PC-9 (cell line): Measurements from ENCODE around the gene PKNOX2.

ENCODE experiments used
- EZH2 ChIP-seq: fragments of 200-600 bp; sonication (generic); IDR thresholded peaks from 2 replicates; pipeline ENCODE4 v1.8.0; 2017; ENCODE audit warnings: antibody characterized with exemption, low read depth
- TF ChIP-seq, protein P1 (sequence below): fragments of 200-600 bp; sonication (generic); conservative IDR thresholded peaks from 2 replicates; pipeline ENCODE4 v1.6.1; 2017; ENCODE audit warnings: mixed run types, antibody characterized with exemption, mild to moderate bottlenecking, moderate library complexity

DNA sequence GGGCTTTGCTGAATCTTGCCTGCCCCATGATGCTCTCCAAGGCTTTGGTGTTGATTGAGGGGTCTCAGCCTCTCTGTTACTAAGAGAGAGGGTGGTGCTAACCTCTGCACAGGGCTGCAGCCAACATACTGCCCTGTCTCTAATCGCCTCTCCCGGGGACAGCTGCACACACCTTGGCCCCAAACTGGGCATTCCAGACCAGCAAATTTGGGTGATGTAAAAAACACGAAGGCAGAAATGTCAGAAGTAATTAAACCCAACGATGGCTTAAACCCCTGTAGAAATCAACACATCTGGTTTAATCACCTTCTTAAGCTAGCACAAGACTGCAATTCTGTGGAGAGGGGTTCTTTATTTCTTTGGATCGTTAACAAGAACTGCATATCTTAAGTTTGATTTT is 215.0 kb downstream of the PKNOX2 start:
- TF ChIP-seq, protein P1, sequence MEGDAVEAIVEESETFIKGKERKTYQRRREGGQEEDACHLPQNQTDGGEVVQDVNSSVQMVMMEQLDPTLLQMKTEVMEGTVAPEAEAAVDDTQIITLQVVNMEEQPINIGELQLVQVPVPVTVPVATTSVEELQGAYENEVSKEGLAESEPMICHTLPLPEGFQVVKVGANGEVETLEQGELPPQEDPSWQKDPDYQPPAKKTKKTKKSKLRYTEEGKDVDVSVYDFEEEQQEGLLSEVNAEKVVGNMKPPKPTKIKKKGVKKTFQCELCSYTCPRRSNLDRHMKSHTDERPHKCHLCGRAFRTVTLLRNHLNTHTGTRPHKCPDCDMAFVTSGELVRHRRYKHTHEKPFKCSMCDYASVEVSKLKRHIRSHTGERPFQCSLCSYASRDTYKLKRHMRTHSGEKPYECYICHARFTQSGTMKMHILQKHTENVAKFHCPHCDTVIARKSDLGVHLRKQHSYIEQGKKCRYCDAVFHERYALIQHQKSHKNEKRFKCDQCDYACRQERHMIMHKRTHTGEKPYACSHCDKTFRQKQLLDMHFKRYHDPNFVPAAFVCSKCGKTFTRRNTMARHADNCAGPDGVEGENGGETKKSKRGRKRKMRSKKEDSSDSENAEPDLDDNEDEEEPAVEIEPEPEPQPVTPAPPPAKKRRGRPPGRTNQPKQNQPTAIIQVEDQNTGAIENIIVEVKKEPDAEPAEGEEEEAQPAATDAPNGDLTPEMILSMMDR, result no peak
- no peak for TF ChIP-seq EZH2
